Stimulated activated CD8-positive, alpha-beta memory T cell treated with anti-CD3 and anti-CD28 coated beads, Interleukin-15, amount 100 ng/mL, for 1 hour (primary cell): ENCODE measurements around the gene NEK7.
"Not testable (repeated sequence)": the region's sequence is repeated elsewhere in the genome, so short reads cannot be mapped to it uniquely, and the experiment has no call there.

Experiments used
- DNase-seq: peaks from one replicate; pipeline ENCODE4 v3.0.0-alpha.2; 2020; ENCODE audit warnings: low read depth

The NEK7 gene

GRCh38 chr1:198205016-198205684, 48.4 kb downstream of the NEK7 start:
- no peak for DNase-seq

- no peak for DNase-seq
Observed at GRCh38 chr1:198206292-198206691, 49.5 kb downstream of the NEK7 start.

GRCh38 chr1:198211696-198212095, 54.9 kb downstream of the NEK7 start:
- no peak for DNase-seq

GRCh38 chr1:198212126-198212525, 55.3 kb downstream of the NEK7 start:
- no peak for DNase-seq

- DNase-seq, result no peak
Observed at GRCh38 chr1:198212675-198213074, 55.9 kb downstream of the NEK7 start.

GRCh38 chr1:198214924-198215323, 58.1 kb downstream of the NEK7 start:
- no peak for DNase-seq

- DNase-seq, result no peak
Observed at GRCh38 chr1:198220428-198220827, 63.6 kb downstream of the NEK7 start.

GRCh38 chr1:198227010-198227409, 70.2 kb downstream of the NEK7 start:
- not testable (repeated sequence) for DNase-seq

GRCh38 chr1:198227454-198227853, 70.7 kb downstream of the NEK7 start:
- not testable (repeated sequence) for DNase-seq

- no peak for DNase-seq
Observed at GRCh38 chr1:198228925-198229324, 72.1 kb downstream of the NEK7 start.

- no peak for DNase-seq
Observed at GRCh38 chr1:198231779-198232178, 75.0 kb downstream of the NEK7 start.

GRCh38 chr1:198232378-198232777, 75.6 kb downstream of the NEK7 start:
- no peak for DNase-seq

- DNase-seq, result no peak
Observed at GRCh38 chr1:198232940-198233675, 76.3 kb downstream of the NEK7 start.

GRCh38 chr1:198234520-198235251, 77.9 kb downstream of the NEK7 start:
- no peak for DNase-seq

- no peak for DNase-seq
Observed at GRCh38 chr1:198238121-198238520, 81.3 kb downstream of the NEK7 start.

- DNase-seq, result no peak
Observed at GRCh38 chr1:198241553-198241952, 84.8 kb downstream of the NEK7 start.

GRCh38 chr1:198244772-198245171, 88.0 kb downstream of the NEK7 start:
- DNase-seq, result no peak

GRCh38 chr1:198245379-198245778, 88.6 kb downstream of the NEK7 start:
- DNase-seq, result no peak

GRCh38 chr1:198246337-198246736, 89.5 kb downstream of the NEK7 start:
- DNase-seq, result no peak

- no peak for DNase-seq
Observed at GRCh38 chr1:198253259-198253658, 96.5 kb downstream of the NEK7 start.

GRCh38 chr1:198253668-198254067, 96.9 kb downstream of the NEK7 start:
- DNase-seq, result no peak

- DNase-seq, result no peak
Observed at GRCh38 chr1:198254521-198254920, 97.7 kb downstream of the NEK7 start.

GRCh38 chr1:198254948-198255347, 98.2 kb downstream of the NEK7 start:
- DNase-seq, result no peak
